Prostate gland (tissue), 2 donors: ENCODE data around the gene ACTA2.

ENCODE experiments used
- POLR2A ChIP-seq: fragments of 450-650 bp; IDR thresholded peaks from one replicate; pipeline ENCODE4 v1.6.1; 2016; ENCODE audit warnings: antibody characterized with exemption, mild to moderate bottlenecking
- POLR2AphosphoS5 ChIP-seq: sonication (generic); formaldehyde crosslinking; IDR thresholded peaks from one replicate; pipeline ENCODE4 v1.6.1; 2017; ENCODE audit warnings: antibody characterized with exemption
- TF ChIP-seq, protein P1 (sequence below), 4 experiments: fragments of 200-600 bp in 2 of 4; fragments of 450-650 bp in 2 of 4; sonication (generic) in 2 of 4; IDR thresholded peaks; 1 replicate in 3 of 4; 2 replicates in 1 of 4; pipeline ENCODE4 v1.5.1; 2016 to 2019; ENCODE audit warnings: antibody characterized with exemption in 4 of 4, mild to moderate bottlenecking in 2 of 4, moderate library complexity in 2 of 4

DNA sequence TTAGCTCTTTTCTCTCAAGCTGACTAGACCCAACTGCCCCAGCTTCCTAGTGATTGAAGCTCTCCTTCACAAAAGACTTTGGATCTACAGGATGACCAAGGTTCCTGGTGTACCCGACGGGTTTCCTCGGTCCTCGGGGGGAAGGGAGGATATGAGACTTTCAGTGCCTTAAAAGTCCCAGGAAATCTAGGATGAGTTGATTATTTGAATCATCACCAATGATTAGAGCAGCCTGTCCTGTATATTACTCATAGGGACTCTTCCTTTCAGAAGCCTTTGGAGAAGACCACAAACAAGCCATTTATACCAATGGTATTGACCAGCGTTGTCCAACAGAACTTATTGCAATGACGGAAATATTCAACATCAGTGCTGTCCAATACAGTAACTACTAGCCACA, 6.1 kb upstream of the ACTA2 start:
- TF ChIP-seq, protein P1, sequence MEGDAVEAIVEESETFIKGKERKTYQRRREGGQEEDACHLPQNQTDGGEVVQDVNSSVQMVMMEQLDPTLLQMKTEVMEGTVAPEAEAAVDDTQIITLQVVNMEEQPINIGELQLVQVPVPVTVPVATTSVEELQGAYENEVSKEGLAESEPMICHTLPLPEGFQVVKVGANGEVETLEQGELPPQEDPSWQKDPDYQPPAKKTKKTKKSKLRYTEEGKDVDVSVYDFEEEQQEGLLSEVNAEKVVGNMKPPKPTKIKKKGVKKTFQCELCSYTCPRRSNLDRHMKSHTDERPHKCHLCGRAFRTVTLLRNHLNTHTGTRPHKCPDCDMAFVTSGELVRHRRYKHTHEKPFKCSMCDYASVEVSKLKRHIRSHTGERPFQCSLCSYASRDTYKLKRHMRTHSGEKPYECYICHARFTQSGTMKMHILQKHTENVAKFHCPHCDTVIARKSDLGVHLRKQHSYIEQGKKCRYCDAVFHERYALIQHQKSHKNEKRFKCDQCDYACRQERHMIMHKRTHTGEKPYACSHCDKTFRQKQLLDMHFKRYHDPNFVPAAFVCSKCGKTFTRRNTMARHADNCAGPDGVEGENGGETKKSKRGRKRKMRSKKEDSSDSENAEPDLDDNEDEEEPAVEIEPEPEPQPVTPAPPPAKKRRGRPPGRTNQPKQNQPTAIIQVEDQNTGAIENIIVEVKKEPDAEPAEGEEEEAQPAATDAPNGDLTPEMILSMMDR (IDR thresholded peaks at IDR 0.05) = no peak
- TF ChIP-seq POLR2A = no peak
- no peak for TF ChIP-seq POLR2AphosphoS5
